ENCODE results near the gene GUCY1A2.

- TF ChIP-seq CTCF (IDR thresholded peaks at IDR 0.05) (no peak), POLR2A (IDR thresholded peaks at IDR 0.05) (no peak)
Observed at GRCh38 chr11:106961048-106961447, 57.2 kb downstream of the GUCY1A2 start.

Measured in uterus (tissue), 2 donors.